ENCODE data around the gene IDS.
A peak's percentile ranks its signal among the peaks of the same experiment; 100 is the strongest.

Gene IDS

GRCh38 chrX:149512225-149512885 lies 7.2 kb upstream of the IDS start:
- no peaks in the 10 kb centered on the region for H4K20me1 ChIP-seq (ENCODE audit: insufficient read depth)
- TF ChIP-seq, protein P1, sequence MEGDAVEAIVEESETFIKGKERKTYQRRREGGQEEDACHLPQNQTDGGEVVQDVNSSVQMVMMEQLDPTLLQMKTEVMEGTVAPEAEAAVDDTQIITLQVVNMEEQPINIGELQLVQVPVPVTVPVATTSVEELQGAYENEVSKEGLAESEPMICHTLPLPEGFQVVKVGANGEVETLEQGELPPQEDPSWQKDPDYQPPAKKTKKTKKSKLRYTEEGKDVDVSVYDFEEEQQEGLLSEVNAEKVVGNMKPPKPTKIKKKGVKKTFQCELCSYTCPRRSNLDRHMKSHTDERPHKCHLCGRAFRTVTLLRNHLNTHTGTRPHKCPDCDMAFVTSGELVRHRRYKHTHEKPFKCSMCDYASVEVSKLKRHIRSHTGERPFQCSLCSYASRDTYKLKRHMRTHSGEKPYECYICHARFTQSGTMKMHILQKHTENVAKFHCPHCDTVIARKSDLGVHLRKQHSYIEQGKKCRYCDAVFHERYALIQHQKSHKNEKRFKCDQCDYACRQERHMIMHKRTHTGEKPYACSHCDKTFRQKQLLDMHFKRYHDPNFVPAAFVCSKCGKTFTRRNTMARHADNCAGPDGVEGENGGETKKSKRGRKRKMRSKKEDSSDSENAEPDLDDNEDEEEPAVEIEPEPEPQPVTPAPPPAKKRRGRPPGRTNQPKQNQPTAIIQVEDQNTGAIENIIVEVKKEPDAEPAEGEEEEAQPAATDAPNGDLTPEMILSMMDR (conservative IDR thresholded peaks at IDR 0.05; ENCODE audit: low read depth, low read length) = peak; percentile 69
- no peaks in the 10 kb centered on the region for H3K79me2 ChIP-seq (ENCODE audit: insufficient read depth, low read depth)
- H3K9ac ChIP-seq = peak overlapping the region; percentile 45; the same call in 1 of the 2 replicates
- H3K4me2 ChIP-seq = peak overlapping the region; percentile 44; the same call in 1 of the 2 replicates
- H3K27me3 ChIP-seq (ENCODE audit: insufficient read depth, low read depth) = no peaks in the 10 kb centered on the region
- H3K36me3 ChIP-seq (ENCODE audit: insufficient read depth) = no peaks in the 10 kb centered on the region
- H2AFZ ChIP-seq (ENCODE audit: low read depth) = peak overlapping the region; percentile 42
- no peak overlapping the region for H3K4me3 ChIP-seq (IDR thresholded peaks at IDR 0.05; ENCODE audit: insufficient read depth, low read depth, low read length)
- peaks cover 23% of the 10 kb centered on the region for H3K4me1 ChIP-seq (ENCODE audit: low read depth, poor library complexity, severe bottlenecking)
- peak overlapping the region; percentile 73 for H3K27ac ChIP-seq

DNA sequence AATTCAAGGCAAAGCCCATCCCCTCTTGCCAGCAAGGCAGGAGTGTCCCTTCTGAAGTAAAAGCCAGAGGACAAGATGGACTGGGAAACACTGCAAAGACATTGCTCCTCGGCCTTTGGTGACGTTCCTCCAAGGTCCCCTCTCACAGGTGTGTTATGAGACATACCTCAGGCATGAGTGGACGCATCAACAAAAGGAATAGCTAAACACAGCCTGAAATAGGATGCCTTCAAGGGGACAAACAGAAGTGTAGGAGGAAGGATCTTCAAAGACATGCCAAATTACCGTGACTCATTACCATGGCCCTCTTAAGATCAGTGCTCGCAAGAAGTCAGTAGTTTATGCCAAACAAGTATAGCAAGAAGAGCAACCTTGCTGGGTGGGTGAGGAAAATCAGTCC lies 6.0 kb upstream of the IDS start:
- no peak overlapping the region for H3K9ac ChIP-seq
- no peak overlapping the region for H3K4me3 ChIP-seq (IDR thresholded peaks at IDR 0.05; ENCODE audit: insufficient read depth, low read depth, low read length)
- H3K4me1 ChIP-seq (ENCODE audit: low read depth, poor library complexity, severe bottlenecking) = peaks cover 15% of the 10 kb centered on the region
- no peaks in the 10 kb centered on the region for H3K27me3 ChIP-seq (ENCODE audit: insufficient read depth, low read depth)
- TF ChIP-seq, protein P1 (conservative IDR thresholded peaks at IDR 0.05; ENCODE audit: low read depth, low read length) = no peak
- no peak overlapping the region for H3K27ac ChIP-seq
- no peaks in the 10 kb centered on the region for H3K36me3 ChIP-seq (ENCODE audit: insufficient read depth)
- H2AFZ ChIP-seq (ENCODE audit: low read depth) = no peak overlapping the region
- H3K4me2 ChIP-seq = no peak overlapping the region
- H4K20me1 ChIP-seq (ENCODE audit: insufficient read depth) = no peaks in the 10 kb centered on the region
- H3K79me2 ChIP-seq (ENCODE audit: insufficient read depth, low read depth) = no peaks in the 10 kb centered on the region

DNA sequence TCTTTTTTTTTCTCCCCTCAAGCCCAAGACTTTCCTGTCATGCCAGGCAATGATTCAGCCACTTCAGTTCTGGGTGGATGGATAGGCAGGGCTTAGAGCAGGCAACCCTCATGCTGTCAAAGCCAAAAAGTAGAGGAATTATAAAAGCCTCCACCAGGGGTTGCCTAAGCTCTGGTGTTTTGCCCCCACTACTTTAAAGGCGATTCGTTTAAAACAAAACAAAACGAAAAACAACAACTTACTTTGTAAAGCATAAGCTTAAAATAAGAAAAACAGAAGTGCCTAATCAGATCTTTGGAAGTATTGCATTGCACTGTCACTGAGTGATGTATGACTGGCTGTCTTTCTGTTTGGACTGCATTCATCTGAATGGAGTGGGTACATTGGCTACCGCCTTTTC lies 5.3 kb upstream of the IDS start:
- no peaks in the 10 kb centered on the region for H3K36me3 ChIP-seq (ENCODE audit: insufficient read depth)
- no peaks in the 10 kb centered on the region for H3K27me3 ChIP-seq (ENCODE audit: insufficient read depth, low read depth)
- H2AFZ ChIP-seq (ENCODE audit: low read depth) = no peak overlapping the region
- H3K4me2 ChIP-seq = no peak overlapping the region
- TF ChIP-seq, protein P1 (conservative IDR thresholded peaks at IDR 0.05; ENCODE audit: low read depth, low read length) = peak; percentile 27; the same call in 1 of the 2 replicates
- H3K27ac ChIP-seq = no peak overlapping the region
- H3K9ac ChIP-seq = no peak overlapping the region
- peaks cover 22% of the 10 kb centered on the region for H3K4me1 ChIP-seq (ENCODE audit: low read depth, poor library complexity, severe bottlenecking)
- H3K4me3 ChIP-seq (IDR thresholded peaks at IDR 0.05; ENCODE audit: insufficient read depth, low read depth, low read length) = no peak overlapping the region
- no peaks in the 10 kb centered on the region for H3K79me2 ChIP-seq (ENCODE audit: insufficient read depth, low read depth)
- H4K20me1 ChIP-seq (ENCODE audit: insufficient read depth) = no peaks in the 10 kb centered on the region

DNA sequence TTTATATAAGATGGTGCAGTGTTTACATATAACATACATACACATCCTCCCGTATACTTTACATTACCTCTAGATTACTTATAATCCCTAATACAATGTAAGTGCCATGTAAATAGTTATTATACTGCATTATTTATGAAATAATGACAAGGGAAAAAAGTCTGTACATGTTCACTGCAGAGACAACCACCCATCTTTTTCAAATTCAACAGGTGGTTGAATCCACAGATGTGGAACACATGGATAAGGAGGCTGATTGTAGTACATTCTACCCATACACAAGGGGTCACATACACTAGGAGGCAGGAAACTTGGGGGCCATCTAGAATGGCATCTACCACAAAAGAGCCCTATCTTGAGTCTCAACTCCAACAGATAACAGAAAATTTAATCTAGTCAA lies 3.4 kb upstream of the IDS start:
- H3K79me2 ChIP-seq (ENCODE audit: insufficient read depth, low read depth) = no peaks in the 10 kb centered on the region

More for the DNA sequence above, 3.4 kb upstream of the IDS start:
- TF ChIP-seq, protein P1 (conservative IDR thresholded peaks at IDR 0.05; ENCODE audit: low read depth, low read length) = no peak
- no peak overlapping the region for H3K4me2 ChIP-seq
- H4K20me1 ChIP-seq (ENCODE audit: insufficient read depth) = no peaks in the 10 kb centered on the region
- no peaks in the 10 kb centered on the region for H3K27me3 ChIP-seq (ENCODE audit: insufficient read depth, low read depth)
- H3K36me3 ChIP-seq (ENCODE audit: insufficient read depth) = no peaks in the 10 kb centered on the region
- no peak overlapping the region for H2AFZ ChIP-seq (ENCODE audit: low read depth)
- H3K4me3 ChIP-seq (IDR thresholded peaks at IDR 0.05; ENCODE audit: insufficient read depth, low read depth, low read length) = no peak overlapping the region
- peaks cover 22% of the 10 kb centered on the region for H3K4me1 ChIP-seq (ENCODE audit: low read depth, poor library complexity, severe bottlenecking)
- H3K9ac ChIP-seq = no peak overlapping the region
- H3K27ac ChIP-seq = no peak overlapping the region
